Measurements from ENCODE around the gene PPA1. TPM values are rescaled to one million over a fixed set of nuclear protein-coding genes. Genes with fewer than 3 reads are reported as not detected.

Gene PPA1
- total RNA-seq, 4 donors from 2014 or later = 14.1 to 113 (median 98.4) TPM

DNA sequence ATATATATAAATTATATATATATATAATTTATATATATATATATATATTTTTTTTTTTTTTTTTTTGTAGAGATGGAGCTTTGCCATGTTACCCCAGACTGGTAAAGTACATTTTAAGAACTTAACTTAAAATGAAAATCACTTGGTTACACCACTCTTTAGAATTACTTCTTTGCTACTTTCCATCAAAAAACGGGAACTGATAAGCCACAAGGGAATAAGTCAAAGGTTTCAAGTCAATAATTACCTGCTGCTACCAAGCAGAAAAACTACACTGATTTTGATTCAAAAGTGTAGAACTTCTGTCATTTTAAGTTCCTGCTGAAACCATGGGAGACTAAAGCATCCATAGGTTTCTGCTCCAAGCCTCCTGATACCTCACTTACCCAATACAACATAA is 12.2 kb downstream of the PPA1 start:
- WGBS, 2 donors (ENCODE audit: low coverage in 1 of 2) = 9 to 11% methylated on average over 1 of the region's 1 CpG
- intact Hi-C loops (cut with DNase I; ENCODE audit: low total_unique reads) = no loop called here
- no peak overlapping the region for H3K4me3 ChIP-seq

GRCh38 chr10:70212879-70213278 is 20.4 kb downstream of the PPA1 start:
- WGBS, 2 donors (ENCODE audit: low coverage in 1 of 2) = 84 to 97% methylated on average over 1 of the region's 1 CpG
- intact Hi-C loops (cut with DNase I; ENCODE audit: low total_unique reads) (no loop called here), in situ Hi-C loops (cut with MboI; ENCODE audit: low pct_ligation_motif_present in 1 of 4, low pct_unique_long_range_greater_than_20kb in 1 of 4, low sequenced_read_pairs in 3 of 4) (loop anchor here in 2 of 4 donors (10.0 kb wide), 1 partner anchor 152 kb away; no protein-coding TSS in a partner anchor)
- no peak for TF ChIP-seq POLR2A (IDR thresholded peaks at IDR 0.05)
- no peak for TF ChIP-seq CTCF (IDR thresholded peaks at IDR 0.05)
- no peak for TF ChIP-seq POLR2AphosphoS5 (IDR thresholded peaks at IDR 0.05)
- no peak for TF ChIP-seq EP300 (IDR thresholded peaks at IDR 0.05; ENCODE audit: low read depth)
- no peaks in the 10 kb centered on the region for H3K4me1 ChIP-seq
- no peak for DNase-seq
- H3K27ac ChIP-seq = no peak overlapping the region
- H3K4me3 ChIP-seq = no peak overlapping the region
- no peaks in the 10 kb centered on the region for H3K9me3 ChIP-seq
- peaks cover 0 to 72% (median 16%) of the 10 kb centered on the region in 4 donors for H3K36me3 ChIP-seq
- H3K27me3 ChIP-seq = no peaks in the 10 kb centered on the region

More for the DNA sequence above, 12.2 kb downstream of the PPA1 start:
- no peaks in the 10 kb centered on the region for H3K27me3 ChIP-seq
- H3K36me3 ChIP-seq = peaks cover 0 to 23% (median 0%) of the 10 kb centered on the region in 4 donors
- H3K27ac ChIP-seq = peak overlapping the region; percentile 19 to 36 (median 32)
- no peak for TF ChIP-seq CTCF (IDR thresholded peaks at IDR 0.05)
- no peak for TF ChIP-seq EP300 (IDR thresholded peaks at IDR 0.05; ENCODE audit: low read depth)
- TF ChIP-seq POLR2AphosphoS5 (IDR thresholded peaks at IDR 0.05) = no peak
- TF ChIP-seq POLR2A (IDR thresholded peaks at IDR 0.05) = no peak
- H3K9me3 ChIP-seq = no peaks in the 10 kb centered on the region
- no peak for DNase-seq
- H3K4me1 ChIP-seq = peaks cover 0 to 10% (median 5%) of the 10 kb centered on the region in 4 donors
- in situ Hi-C loops (cut with MboI; ENCODE audit: low pct_ligation_motif_present in 1 of 4, low pct_unique_long_range_greater_than_20kb in 1 of 4, low sequenced_read_pairs in 3 of 4) = loop anchor here in 1 of 4 donors (5.0 kb wide), 1 partner anchor 141 kb away; no protein-coding TSS in a partner anchor

DNA sequence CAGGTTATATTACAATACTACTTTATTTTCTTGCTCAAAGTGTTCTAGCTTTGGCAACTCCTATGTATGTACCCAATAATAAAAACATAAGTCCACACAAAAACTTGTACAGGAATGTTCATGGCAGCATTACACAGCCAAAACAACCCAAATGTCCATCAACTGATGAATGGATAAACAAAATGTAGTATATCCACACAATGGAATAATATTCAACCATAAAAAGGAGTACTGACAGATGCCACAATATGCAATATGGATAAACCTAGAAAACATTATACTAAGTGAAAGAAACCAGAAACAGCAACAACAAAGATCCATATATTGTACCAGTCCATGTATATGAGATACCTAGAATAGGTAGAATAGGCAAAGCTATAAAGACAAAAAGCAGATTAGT is 21.0 kb downstream of the PPA1 start:
- no peaks in the 10 kb centered on the region for H3K4me1 ChIP-seq
- TF ChIP-seq CTCF (IDR thresholded peaks at IDR 0.05) = no peak
- no peak for TF ChIP-seq POLR2AphosphoS5 (IDR thresholded peaks at IDR 0.05)
- no peak for TF ChIP-seq EP300 (IDR thresholded peaks at IDR 0.05; ENCODE audit: low read depth)
- no peak overlapping the region for H3K27ac ChIP-seq
- intact Hi-C loops (cut with DNase I; ENCODE audit: low total_unique reads) (no loop called here), in situ Hi-C loops (cut with MboI; ENCODE audit: low pct_ligation_motif_present in 1 of 4, low pct_unique_long_range_greater_than_20kb in 1 of 4, low sequenced_read_pairs in 3 of 4) (loop anchor here in 2 of 4 donors (10.0 kb wide), 1 partner anchor 153 kb away; no protein-coding TSS in a partner anchor)
- no peaks in the 10 kb centered on the region for H3K9me3 ChIP-seq
- H3K27me3 ChIP-seq = no peaks in the 10 kb centered on the region
- peaks cover 0 to 72% (median 19%) of the 10 kb centered on the region in 4 donors for H3K36me3 ChIP-seq
- no peak for DNase-seq
- H3K4me3 ChIP-seq = no peak overlapping the region

DNA sequence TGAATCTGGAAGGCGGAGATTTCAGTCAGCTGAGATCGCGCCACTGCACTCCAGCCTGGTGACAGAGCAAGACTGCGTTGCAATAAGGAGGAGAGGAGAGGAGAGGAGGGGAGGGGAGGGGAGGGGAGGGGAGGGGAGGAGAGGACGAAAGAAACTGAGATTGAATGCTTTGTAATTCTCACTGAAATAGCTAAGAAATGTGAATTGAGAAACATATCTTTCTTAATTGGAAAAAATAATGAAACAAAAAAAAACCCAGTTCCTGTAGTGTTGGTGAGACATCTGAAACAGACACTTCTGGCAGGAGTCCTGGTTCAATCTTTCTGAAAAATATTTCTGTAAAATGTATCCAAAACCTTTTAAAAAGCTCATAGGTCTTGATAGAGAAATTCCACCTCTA is 26.5 kb downstream of the PPA1 start:
- Histone ChIP-seq H3K4me1 (no peaks in the 10 kb centered on the region), H3K27me3 (no peaks in the 10 kb centered on the region), H3K4me3 (no peak overlapping the region), H3K9me3 (no peaks in the 10 kb centered on the region), H3K36me3 (peaks cover 0 to 77% (median 24%) of the 10 kb centered on the region in 4 donors), H3K27ac (no peak overlapping the region)
- in situ Hi-C loops (cut with MboI; ENCODE audit: low pct_ligation_motif_present in 1 of 4, low pct_unique_long_range_greater_than_20kb in 1 of 4, low sequenced_read_pairs in 3 of 4) = no loop called here
- intact Hi-C loops (cut with DNase I; ENCODE audit: low total_unique reads) = no loop called here
- WGBS, 2 donors (ENCODE audit: low coverage in 1 of 2) = 100% methylated on average over 1 to 4 of the region's 5 CpGs
- no peak for TF ChIP-seq POLR2A (IDR thresholded peaks at IDR 0.05)
- no peak for TF ChIP-seq POLR2AphosphoS5 (IDR thresholded peaks at IDR 0.05)
- TF ChIP-seq CTCF (IDR thresholded peaks at IDR 0.05) = no peak
- no peak for TF ChIP-seq EP300 (IDR thresholded peaks at IDR 0.05; ENCODE audit: low read depth)
- no peak for DNase-seq
